HG02852 (cell line): ENCODE measurements around the gene NEK7.

ENCODE experiments used
- ATAC-seq: cut with Tn5 transposase; IDR thresholded peaks from one replicate; pipeline ENCODE4 v1.9.1; 2021; ENCODE audit warnings: mild to moderate bottlenecking, moderate library complexity; ENCODE audit not compliant: unreplicated experiment

Gene NEK7

GRCh38 chr1:198333744-198334143, 176.9 kb downstream of the NEK7 start:
- ATAC-seq, result no peak

- ATAC-seq, result no peak
These were observed 178.9 kb downstream of the NEK7 start for GRCh38 chr1:198335663-198336062.

GRCh38 chr1:198337886-198338285, 181.1 kb downstream of the NEK7 start:
- no peak for ATAC-seq

- no peak for ATAC-seq
These were observed 183.3 kb downstream of the NEK7 start for GRCh38 chr1:198340139-198340538.

GRCh38 chr1:198346178-198346577, 189.4 kb downstream of the NEK7 start:
- ATAC-seq, result no peak

GRCh38 chr1:198350456-198350855, 193.7 kb downstream of the NEK7 start:
- no peak for ATAC-seq

GRCh38 chr1:198352975-198353695, 196.3 kb downstream of the NEK7 start:
- ATAC-seq, result peak; percentile 94

GRCh38 chr1:198357937-198358336, 201.1 kb downstream of the NEK7 start:
- no peak for ATAC-seq

- no peak for ATAC-seq
These were observed 202.3 kb downstream of the NEK7 start for GRCh38 chr1:198359024-198359653.

- no peak for ATAC-seq
These were observed 203.5 kb downstream of the NEK7 start for GRCh38 chr1:198360208-198360729.

- no peak for ATAC-seq
These were observed 204.5 kb downstream of the NEK7 start for GRCh38 chr1:198361237-198361767.

- peak; percentile 84 for ATAC-seq
These were observed 206.9 kb downstream of the NEK7 start for GRCh38 chr1:198363625-198364151.

GRCh38 chr1:198364471-198364870, 207.7 kb downstream of the NEK7 start:
- ATAC-seq, result no peak

GRCh38 chr1:198367296-198367695, 210.5 kb downstream of the NEK7 start:
- ATAC-seq, result no peak

- no peak for ATAC-seq
These were observed 214.2 kb downstream of the NEK7 start for GRCh38 chr1:198370996-198371395.
